Measurements from ENCODE around the gene LDLRAD3.

- TF ChIP-seq POLR2A (IDR thresholded peaks at IDR 0.05; ENCODE audit: low read length) (no peak), GATA1 (IDR thresholded peaks at IDR 0.05; ENCODE audit: low read depth, low read length) (no peak)
These were observed 197.5 kb downstream of the LDLRAD3 start for GRCh38 chr11:36141196-36141953.

Data from erythroblast (primary cell).